COLO668 (cell line): ENCODE results near the gene ABCC2.
"Not testable (repeated sequence)": the region's sequence is repeated elsewhere in the genome, so short reads cannot be mapped to it uniquely, and the experiment has no call there.

Experiments
- DNase-seq: peaks from one replicate; lab custom pipeline; 2025; ENCODE audit not compliant: unreplicated experiment; lab: John Stamatoyannopoulos, UW

ABCC2 gene

GRCh38 chr10:99851825-99852224 is 69.4 kb downstream of the ABCC2 start:
- no peak for DNase-seq

- DNase-seq = no peak
These were observed 70.2 kb downstream of the ABCC2 start for GRCh38 chr10:99852481-99853213.

DNA sequence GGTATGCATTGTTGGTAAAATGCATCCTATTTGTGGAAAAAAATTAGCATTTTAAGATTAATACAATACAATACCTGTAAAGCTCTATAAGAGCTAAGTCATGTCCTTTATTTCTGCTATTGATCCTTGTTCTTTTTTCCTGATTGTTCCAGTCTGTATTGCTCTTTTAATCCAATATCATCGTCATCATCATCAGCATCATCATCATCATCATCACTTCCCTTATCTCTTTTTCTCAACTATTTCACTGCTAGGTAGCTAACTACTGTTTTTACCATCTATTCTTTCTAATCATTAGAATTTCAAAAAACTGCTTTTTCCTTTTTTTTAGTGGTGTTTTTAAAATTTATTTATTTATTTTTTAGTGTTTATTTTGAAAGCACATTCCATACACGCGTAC is 71.2 kb downstream of the ABCC2 start:
- no peak for DNase-seq

- no peak for DNase-seq
These were observed 72.4 kb downstream of the ABCC2 start for GRCh38 chr10:99854860-99855259.

- DNase-seq = no peak
These were observed 73.1 kb downstream of the ABCC2 start for GRCh38 chr10:99855479-99856071.

DNA sequence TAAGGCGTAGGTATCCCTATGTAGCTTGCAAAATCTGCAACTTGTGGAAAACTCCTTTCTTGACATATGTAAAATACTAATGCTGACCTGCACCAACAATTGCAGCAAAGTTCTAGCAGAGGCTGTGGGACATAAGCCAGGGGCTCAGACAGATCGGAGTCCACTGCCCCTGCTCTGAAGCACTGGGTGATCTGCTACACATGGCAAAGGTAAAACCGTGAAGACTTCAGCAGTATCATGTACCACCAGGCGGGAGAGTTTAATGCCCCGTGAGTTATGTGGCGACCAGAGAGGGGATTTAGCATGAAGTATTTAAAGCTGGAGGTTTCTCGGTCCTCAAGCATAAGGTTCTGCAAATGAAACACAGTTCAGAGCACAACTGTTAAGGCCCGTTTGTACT is 76.4 kb downstream of the ABCC2 start:
- DNase-seq = no peak

GRCh38 chr10:99859585-99859984 is 77.1 kb downstream of the ABCC2 start:
- DNase-seq = peak; percentile 1

GRCh38 chr10:99860466-99860865 is 78.0 kb downstream of the ABCC2 start:
- no peak for DNase-seq

DNA sequence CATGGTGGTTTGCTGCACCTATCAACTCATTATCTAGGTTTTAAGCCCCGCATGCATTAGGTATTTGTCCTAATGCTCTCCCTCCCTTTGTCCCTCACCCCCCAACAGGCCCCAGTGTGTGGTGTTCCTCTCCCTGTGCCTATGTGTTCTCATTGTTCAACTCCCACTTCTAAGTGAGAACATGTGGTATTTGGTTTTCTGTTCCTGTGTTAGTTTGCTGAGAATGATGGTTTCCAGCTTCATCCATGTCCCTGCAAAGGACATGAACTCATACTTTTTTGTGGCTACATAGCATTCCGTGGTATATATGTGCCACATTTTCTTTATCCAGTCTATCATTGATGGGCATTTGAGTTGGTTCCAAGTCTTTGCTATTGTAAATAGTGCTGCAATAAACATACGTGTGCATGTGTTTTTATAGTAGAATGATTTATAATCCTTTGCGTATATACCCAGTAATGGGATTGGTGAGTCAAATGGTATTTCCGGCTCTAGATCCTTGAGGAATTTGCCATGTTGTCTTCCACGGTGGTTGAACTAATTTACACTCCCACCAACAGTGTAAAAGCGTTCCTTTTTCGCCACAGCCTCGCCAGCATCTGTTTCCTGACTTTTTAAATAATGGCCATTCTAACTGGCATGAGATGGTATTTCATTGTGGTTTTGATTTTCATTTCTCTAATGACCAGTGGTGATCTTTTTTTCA is 81.2 kb downstream of the ABCC2 start:
- not testable (repeated sequence) for DNase-seq

GRCh38 chr10:99867250-99867649 is 84.8 kb downstream of the ABCC2 start:
- DNase-seq = not testable (repeated sequence)

GRCh38 chr10:99869581-99870122 is 87.2 kb downstream of the ABCC2 start:
- no peak for DNase-seq

GRCh38 chr10:99870123-99870730 is 87.8 kb downstream of the ABCC2 start:
- DNase-seq = no peak

DNA sequence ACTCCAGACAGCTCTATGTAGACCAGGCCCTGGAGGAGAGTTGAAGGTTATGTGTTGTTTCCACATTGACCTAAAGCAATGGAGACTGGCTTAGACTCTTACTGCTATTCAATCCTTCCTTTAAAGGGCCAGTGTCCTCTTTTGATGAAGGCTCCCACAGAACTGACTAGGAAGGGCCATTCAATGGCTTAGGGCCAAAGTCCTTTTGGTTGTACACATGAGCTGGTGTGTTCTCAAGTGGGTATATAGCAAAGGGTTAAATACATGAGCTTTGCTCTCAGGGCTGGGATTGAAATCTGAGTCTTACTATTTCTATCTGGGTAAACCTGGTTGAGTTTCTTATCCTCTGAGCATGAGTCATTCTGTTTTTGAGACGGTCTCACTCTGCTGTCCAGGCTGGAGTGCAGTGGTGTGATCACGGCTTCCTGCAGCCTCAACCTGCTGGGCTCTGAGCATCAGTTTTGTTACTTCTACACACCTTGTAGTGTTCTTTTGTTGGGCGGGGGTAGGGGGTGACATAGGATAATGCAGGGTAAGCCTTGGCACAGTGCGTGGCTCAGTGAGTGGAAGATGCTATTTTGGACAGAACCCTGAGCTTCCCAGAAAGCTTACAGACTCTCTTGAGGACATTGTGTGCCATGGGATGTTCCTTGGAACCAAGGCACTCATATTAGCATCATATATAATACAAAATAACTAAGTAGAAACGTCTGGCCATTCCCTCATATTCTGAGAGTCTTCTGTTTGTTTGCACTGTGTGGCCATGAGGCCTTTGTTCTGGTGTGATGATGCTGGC is 90.1 kb downstream of the ABCC2 start:
- no peak for DNase-seq

GRCh38 chr10:99873846-99874245 is 91.4 kb downstream of the ABCC2 start:
- DNase-seq = no peak

- DNase-seq = no peak
These were observed 92.1 kb downstream of the ABCC2 start for GRCh38 chr10:99874341-99875085.

DNA sequence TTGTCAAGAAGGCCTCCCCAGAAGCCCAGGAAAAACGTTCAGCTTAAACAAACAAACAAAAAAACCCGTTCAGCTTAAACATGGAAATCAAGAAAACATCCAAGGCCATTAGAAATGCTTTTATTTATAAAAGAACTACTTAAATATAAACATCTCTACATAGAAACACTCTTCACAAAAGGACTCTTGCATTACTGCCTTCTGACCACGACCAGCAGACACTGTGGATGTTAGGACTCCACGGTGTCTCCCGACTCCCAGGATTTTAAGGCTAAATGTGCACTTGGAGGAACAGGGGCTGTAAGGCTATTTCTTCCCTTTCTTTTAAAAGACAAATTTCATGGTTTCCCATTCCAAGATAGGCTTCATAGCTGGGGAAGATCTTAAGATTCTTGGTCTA is 93.0 kb downstream of the ABCC2 start:
- DNase-seq = no peak

DNA sequence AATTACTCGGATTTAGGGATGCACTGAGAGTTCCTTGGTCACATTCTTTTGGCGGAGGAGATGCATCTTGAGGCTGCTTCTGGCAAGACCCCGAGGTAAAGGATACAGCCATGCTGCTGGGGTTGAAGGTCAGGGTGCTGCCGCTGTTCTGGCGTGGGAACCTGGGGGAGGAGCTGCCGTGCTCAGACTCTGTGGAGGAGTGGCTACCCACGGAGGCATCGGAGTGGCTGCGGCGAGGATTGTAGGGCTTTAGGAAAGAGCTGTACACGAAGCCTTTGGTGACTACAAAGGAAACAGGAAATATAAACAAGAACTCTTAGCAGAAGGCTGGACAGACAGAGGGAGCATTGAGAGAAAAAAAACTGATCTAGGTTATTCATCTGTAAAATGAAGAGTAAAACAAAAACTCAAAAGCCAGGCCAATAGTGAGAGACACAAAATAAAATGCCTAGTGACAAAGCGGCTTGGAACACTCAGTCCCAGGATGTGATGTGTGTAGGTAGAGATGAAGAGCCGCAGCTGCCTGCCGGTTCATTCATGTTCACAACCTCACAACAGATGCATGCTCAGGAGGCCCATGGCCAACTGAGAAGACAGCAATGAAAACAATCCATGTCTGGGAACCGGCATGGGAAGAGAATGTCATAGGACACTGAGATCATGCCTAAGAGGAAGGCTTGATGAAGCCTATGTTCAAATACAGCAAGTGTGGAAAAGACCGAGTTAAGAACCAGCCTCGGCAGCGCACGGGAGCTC is 97.8 kb downstream of the ABCC2 start:
- no peak for DNase-seq

- no peak for DNase-seq
These were observed 98.9 kb downstream of the ABCC2 start for GRCh38 chr10:99881371-99881770.

GRCh38 chr10:99883523-99883922 is 101.1 kb downstream of the ABCC2 start:
- no peak for DNase-seq
